ENCODE measurements around the gene R3HDM4. TPM values are rescaled to one million over a fixed set of nuclear protein-coding genes. Genes with fewer than 3 reads are reported as not detected.

Gene R3HDM4
- total and polyA plus RNA-seq, 11 donors = 17.1 to 47.1 (median 24.2) TPM

DNA sequence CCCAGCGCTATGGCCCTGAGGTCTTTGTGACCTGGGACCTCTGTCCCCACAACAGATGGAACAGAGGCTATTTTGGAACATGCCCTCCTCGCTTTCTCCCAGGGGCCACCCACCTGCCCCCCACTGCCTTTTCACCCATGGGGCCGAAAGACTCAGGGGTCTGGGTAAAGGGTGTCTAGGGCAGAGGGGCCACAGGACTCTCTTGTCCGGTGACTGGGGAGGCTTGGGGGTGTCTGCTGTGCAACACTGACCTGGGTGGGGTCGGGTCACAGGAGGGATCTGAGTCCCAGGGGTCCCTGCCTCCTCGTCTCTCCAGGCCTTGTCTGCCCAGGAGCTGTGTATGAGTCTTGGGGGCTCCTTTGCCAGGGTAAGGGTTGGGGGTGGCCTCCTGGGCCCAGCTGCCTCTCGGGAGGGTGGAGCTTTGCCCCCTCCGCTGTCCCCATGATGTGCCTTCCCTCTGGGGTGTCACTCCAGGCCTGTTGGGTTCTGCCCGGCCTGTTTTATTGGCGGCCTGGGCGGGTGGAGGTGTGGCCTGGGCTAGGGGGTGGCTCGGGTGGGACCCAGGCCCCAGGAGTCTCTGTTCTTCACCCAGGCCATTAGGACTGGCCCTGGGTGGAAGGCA, 14.9 kb upstream of the R3HDM4 start:
- intact Hi-C loops (cut with DNase I) = loop anchor here in 2 of 10 donors (10.0 kb wide), 2 partner anchors 257 to 317 kb away; partner anchors contain the start of genes ATP5F1D (in 1 of the 2) and MIDN (in 1 of the 2)
- Histone ChIP-seq H3K36me3 (peaks cover 0 to 9% (median 0%) of the 10 kb centered on the region in 9 donors), H3K27ac (peak overlapping the region in 10 of 12 donors; percentile 53 to 93 (median 82)), H3K9me3 (no peaks in the 10 kb centered on the region), H3K4me3 (peak overlapping the region in 10 of 12 donors; percentile 63 to 96 (median 87)), H3K27me3 (no peaks in the 10 kb centered on the region), H3K4me1 (peaks cover 4 to 42% (median 22%) of the 10 kb centered on the region in 12 donors)
- 73 to 81% (median 77%) methylated on average over 9 to 12 of the region's 12 CpGs for WGBS, 4 donors
- DNase-seq (no peak), ATAC-seq (no peak)
- TF ChIP-seq, protein P1, sequence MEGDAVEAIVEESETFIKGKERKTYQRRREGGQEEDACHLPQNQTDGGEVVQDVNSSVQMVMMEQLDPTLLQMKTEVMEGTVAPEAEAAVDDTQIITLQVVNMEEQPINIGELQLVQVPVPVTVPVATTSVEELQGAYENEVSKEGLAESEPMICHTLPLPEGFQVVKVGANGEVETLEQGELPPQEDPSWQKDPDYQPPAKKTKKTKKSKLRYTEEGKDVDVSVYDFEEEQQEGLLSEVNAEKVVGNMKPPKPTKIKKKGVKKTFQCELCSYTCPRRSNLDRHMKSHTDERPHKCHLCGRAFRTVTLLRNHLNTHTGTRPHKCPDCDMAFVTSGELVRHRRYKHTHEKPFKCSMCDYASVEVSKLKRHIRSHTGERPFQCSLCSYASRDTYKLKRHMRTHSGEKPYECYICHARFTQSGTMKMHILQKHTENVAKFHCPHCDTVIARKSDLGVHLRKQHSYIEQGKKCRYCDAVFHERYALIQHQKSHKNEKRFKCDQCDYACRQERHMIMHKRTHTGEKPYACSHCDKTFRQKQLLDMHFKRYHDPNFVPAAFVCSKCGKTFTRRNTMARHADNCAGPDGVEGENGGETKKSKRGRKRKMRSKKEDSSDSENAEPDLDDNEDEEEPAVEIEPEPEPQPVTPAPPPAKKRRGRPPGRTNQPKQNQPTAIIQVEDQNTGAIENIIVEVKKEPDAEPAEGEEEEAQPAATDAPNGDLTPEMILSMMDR (IDR thresholded peaks at IDR 0.05) = no peak
- no peak for TF ChIP-seq POLR2A (IDR thresholded peaks at IDR 0.05)

DNA sequence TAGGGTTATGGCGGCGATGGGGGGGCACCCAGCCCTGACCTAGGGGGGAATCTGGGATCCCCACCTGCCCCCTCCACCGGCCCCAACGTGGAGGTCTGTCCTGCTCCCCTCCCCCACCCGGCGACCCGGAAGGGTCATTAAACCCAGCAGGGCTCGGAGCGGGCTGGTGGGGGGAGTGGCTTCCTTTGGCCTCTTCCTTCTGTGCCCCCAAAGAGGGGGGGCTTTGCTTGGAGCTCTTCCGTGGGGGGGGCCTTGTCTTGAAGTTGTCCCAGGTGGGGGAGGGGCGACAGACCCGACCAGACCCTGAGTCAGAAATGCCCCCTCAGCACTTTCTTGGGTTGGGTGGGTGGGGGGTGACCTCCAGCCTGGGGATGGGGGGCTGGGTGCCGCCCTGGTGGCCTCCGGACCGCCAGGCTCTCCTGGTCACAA, 14.3 kb upstream of the R3HDM4 start:
- intact Hi-C loops (cut with DNase I) = loop anchor here in 2 of 10 donors (10.0 kb wide), 2 partner anchors 257 to 317 kb away; partner anchors contain the start of genes ATP5F1D (in 1 of the 2) and MIDN (in 1 of the 2)
- peak overlapping the region in 10 of 12 donors; percentile 53 to 93 (median 82) for H3K27ac ChIP-seq
- no peak for ATAC-seq
- H3K9me3 ChIP-seq = no peaks in the 10 kb centered on the region
- peak in 2 of 5 donors; percentile 66 to 72 for DNase-seq
- WGBS, 4 donors = 13 to 37% (median 16%) methylated on average over 3 to 15 of the region's 15 CpGs
- peak overlapping the region in 11 of 12 donors; percentile 63 to 96 (median 89) for H3K4me3 ChIP-seq
- peaks cover 0 to 9% (median 0%) of the 10 kb centered on the region in 9 donors for H3K36me3 ChIP-seq
- TF ChIP-seq, protein P1 (IDR thresholded peaks at IDR 0.05) = no peak
- no peak for TF ChIP-seq POLR2A (IDR thresholded peaks at IDR 0.05)
- H3K4me1 ChIP-seq = peaks cover 0 to 37% (median 17%) of the 10 kb centered on the region in 12 donors
- H3K27me3 ChIP-seq = no peaks in the 10 kb centered on the region

DNA sequence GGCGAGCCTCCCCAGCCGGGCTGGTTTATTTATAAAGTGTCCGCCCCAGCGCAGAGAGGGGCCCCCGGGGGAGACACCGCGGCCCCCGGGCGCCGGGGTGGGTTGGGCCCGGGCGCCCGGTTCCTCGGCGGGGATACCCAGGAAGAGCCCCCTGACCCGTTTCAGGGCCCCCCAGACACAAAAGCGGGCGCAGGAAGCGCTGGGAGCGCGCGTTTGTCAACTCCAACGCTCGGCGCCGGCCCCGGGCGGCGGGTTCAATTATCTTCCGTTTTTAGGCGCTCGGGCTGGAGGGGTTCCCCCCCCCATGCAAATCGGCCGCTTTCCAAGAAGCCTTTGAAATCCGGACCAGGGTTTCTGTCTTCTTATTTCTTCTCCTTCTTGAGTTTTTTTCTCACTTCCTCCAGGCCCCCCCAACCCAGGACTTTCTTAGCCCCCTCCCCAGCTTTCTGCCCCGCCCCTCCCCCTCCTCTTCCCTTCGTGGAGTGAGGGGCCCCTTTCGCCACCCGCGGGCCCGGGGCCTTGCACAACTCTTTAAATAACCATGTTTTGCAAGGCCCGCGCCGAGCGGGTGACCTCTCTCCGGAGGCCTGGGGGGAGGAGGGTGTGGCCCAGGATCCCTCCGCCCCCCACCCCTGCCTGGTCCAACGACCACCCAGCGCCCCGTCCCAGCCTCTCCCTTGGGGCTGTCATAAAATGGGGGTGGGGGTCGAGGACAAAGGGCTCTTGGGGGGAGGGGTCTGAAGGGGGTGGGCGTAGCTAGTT, 13.8 kb upstream of the R3HDM4 start:
- Histone ChIP-seq H3K4me1 (peaks cover 0 to 34% (median 18%) of the 10 kb centered on the region in 12 donors), H3K27ac (peak overlapping the region in 11 of 12 donors; percentile 53 to 93 (median 82)), H3K9me3 (no peaks in the 10 kb centered on the region), H3K27me3 (no peaks in the 10 kb centered on the region), H3K4me3 (peak overlapping the region; percentile 54 to 96 (median 86)), H3K36me3 (peaks cover 0 to 9% (median 0%) of the 10 kb centered on the region in 9 donors)
- ATAC-seq (peak in 2 of 4 donors; percentile 21 to 35), DNase-seq (peak; percentile 68 to 85 (median 75))
- TF ChIP-seq, protein P1 (IDR thresholded peaks at IDR 0.05) = no peak
- no peak for TF ChIP-seq POLR2A (IDR thresholded peaks at IDR 0.05)
- WGBS, 4 donors = 0 to 1% (median 1%) methylated on average over 35 to 52 of the region's 52 CpGs
- intact Hi-C loops (cut with DNase I) = loop anchor here in 2 of 10 donors (10.0 kb wide), 2 partner anchors 258 to 318 kb away; partner anchors contain the start of genes ATP5F1D (in 1 of the 2) and MIDN (in 1 of the 2)

All from heart left ventricle (tissue), 16 donors.